Mesenchymal stem cell (in vitro differentiated cells and primary cell): Measurements from ENCODE around the gene FTO.

Experiments used
- DNase-seq: peaks from one replicate; pipeline ENCODE4 v3.0.0-alpha.2; 2013
- H2AFZ ChIP-seq: one replicate; pipeline ENCODE4 v1.6.1; 2013; ENCODE audit warnings: low read depth, mild to moderate bottlenecking, control low read depth, inconsistent platforms, low read length, moderate library complexity
- H2AK5ac ChIP-seq: 2 replicates; pipeline ENCODE4 v1.6.1; 2013; ENCODE audit warnings: low read length, moderate library complexity, mild to moderate bottlenecking, inconsistent platforms; ENCODE audit not compliant: severe bottlenecking
- H2BK120ac ChIP-seq: one replicate; pipeline ENCODE4 v1.6.1; 2013; ENCODE audit warnings: low read depth, mild to moderate bottlenecking, inconsistent platforms, low read length, moderate library complexity
- H2BK12ac ChIP-seq, 2 experiments: one replicate each; pipeline ENCODE4 v1.6.1; 2013; ENCODE audit warnings: inconsistent platforms in 2 of 2, low read length in 2 of 2, mild to moderate bottlenecking in 2 of 2, moderate library complexity in 2 of 2, control low read depth in 1 of 2
- H2BK15ac ChIP-seq: one replicate; pipeline ENCODE4 v1.6.1; 2013; ENCODE audit warnings: mild to moderate bottlenecking, low read depth, inconsistent platforms; ENCODE audit not compliant: poor library complexity, severe bottlenecking
- H2BK5ac ChIP-seq: 2 replicates; pipeline ENCODE4 v1.6.1; 2013; ENCODE audit warnings: low read depth, mild to moderate bottlenecking, low read length, control low read depth, inconsistent platforms; ENCODE audit not compliant: poor library complexity, severe bottlenecking
- H3K14ac ChIP-seq, 2 experiments: one replicate each; pipeline ENCODE4 v1.6.1; 2013; ENCODE audit warnings: inconsistent platforms in 2 of 2, low read length in 2 of 2, control low read depth in 1 of 2, mild to moderate bottlenecking in 1 of 2, moderate library complexity in 1 of 2
- H3K18ac ChIP-seq, 2 experiments: one replicate each; pipeline ENCODE4 v1.6.1; 2013; ENCODE audit warnings: inconsistent platforms in 2 of 2, low read length in 2 of 2, control low read depth in 1 of 2, low read depth in 1 of 2, mild to moderate bottlenecking in 1 of 2
- H3K23ac ChIP-seq, 2 experiments: one replicate each; pipeline ENCODE4 v1.6.1; 2013; ENCODE audit warnings: inconsistent platforms in 2 of 2, low read length in 2 of 2, mild to moderate bottlenecking in 2 of 2, moderate library complexity in 2 of 2, control low read depth in 1 of 2
- H3K27ac ChIP-seq: 2 replicates; pipeline ENCODE4 v1.5.1; 2013; ENCODE audit warnings: mild to moderate bottlenecking, moderate library complexity, low read length, control low read depth, inconsistent platforms; ENCODE audit not compliant: poor library complexity, severe bottlenecking
- H3K27me3 ChIP-seq, 2 experiments: 2 replicates each; pipeline versions ENCODE4 v1.6.1 to v1.7.0; 2013; ENCODE audit warnings: low read length in 2 of 2, mild to moderate bottlenecking in 2 of 2, moderate library complexity in 2 of 2, control low read depth in 1 of 2, inconsistent platforms in 1 of 2; ENCODE audit not compliant: control insufficient read depth in 1 of 2, insufficient read depth in 1 of 2
- H3K36me3 ChIP-seq, 2 experiments: 2 replicates each; pipeline versions ENCODE4 v1.6.1 to v1.7.0; 2013; ENCODE audit warnings: low read length in 2 of 2, control low read depth in 1 of 2, inconsistent platforms in 1 of 2, low read depth in 1 of 2, mild to moderate bottlenecking in 1 of 2; ENCODE audit not compliant: insufficient read depth in 2 of 2, control insufficient read depth in 1 of 2
- H3K4ac ChIP-seq, 2 experiments: one replicate each; pipeline ENCODE4 v1.6.1; 2013; ENCODE audit warnings: inconsistent platforms in 2 of 2, low read length in 2 of 2, mild to moderate bottlenecking in 2 of 2, moderate library complexity in 2 of 2, control low read depth in 1 of 2, low read depth in 1 of 2
- H3K4me1 ChIP-seq: 2 replicates; pipeline ENCODE4 v1.6.1; 2013; ENCODE audit warnings: low read depth, low read length, control low read depth; ENCODE audit not compliant: control insufficient read depth, insufficient read depth
- H3K4me2 ChIP-seq: 2 replicates; pipeline ENCODE4 v1.6.1; 2013; ENCODE audit warnings: low read length, mild to moderate bottlenecking, inconsistent platforms; ENCODE audit not compliant: poor library complexity, severe bottlenecking
- H3K4me3 ChIP-seq, 2 experiments: 2 replicates each; pipeline versions ENCODE4 v1.5.1 to v1.7.0; 2013; ENCODE audit warnings: low read length in 2 of 2, mild to moderate bottlenecking in 2 of 2, control low read depth in 1 of 2, low read depth in 1 of 2; ENCODE audit not compliant: insufficient read depth in 1 of 2
- H3K79me1 ChIP-seq: replicated peaks from 2 replicates; pipeline ENCODE4 v1.6.1; 2013; ENCODE audit warnings: mild to moderate bottlenecking, control low read depth, low read length, inconsistent platforms; ENCODE audit not compliant: poor library complexity, severe bottlenecking
- H3K9ac ChIP-seq: 2 replicates; pipeline ENCODE4 v1.7.0; 2013; ENCODE audit warnings: mild to moderate bottlenecking, low read length, moderate library complexity
- H3K9me3 ChIP-seq: 2 replicates; pipeline ENCODE4 v1.7.0; 2013; ENCODE audit warnings: mild to moderate bottlenecking, low read length; ENCODE audit not compliant: control insufficient read depth
- H4K8ac ChIP-seq: one replicate; pipeline ENCODE4 v1.6.1; 2013; ENCODE audit warnings: inconsistent platforms, mild to moderate bottlenecking, low read length, moderate library complexity
- H4K91ac ChIP-seq: one replicate; pipeline ENCODE4 v1.6.1; 2013; ENCODE audit warnings: mild to moderate bottlenecking, low read length, inconsistent platforms
- WGBS: methylation state at CpG from one replicate; pipeline ENCODE4 v1.1.7; 2013; ENCODE audit warnings: mixed read lengths; 5-methylcytosine and 5-hydroxymethylcytosine counted together

Gene FTO

DNA sequence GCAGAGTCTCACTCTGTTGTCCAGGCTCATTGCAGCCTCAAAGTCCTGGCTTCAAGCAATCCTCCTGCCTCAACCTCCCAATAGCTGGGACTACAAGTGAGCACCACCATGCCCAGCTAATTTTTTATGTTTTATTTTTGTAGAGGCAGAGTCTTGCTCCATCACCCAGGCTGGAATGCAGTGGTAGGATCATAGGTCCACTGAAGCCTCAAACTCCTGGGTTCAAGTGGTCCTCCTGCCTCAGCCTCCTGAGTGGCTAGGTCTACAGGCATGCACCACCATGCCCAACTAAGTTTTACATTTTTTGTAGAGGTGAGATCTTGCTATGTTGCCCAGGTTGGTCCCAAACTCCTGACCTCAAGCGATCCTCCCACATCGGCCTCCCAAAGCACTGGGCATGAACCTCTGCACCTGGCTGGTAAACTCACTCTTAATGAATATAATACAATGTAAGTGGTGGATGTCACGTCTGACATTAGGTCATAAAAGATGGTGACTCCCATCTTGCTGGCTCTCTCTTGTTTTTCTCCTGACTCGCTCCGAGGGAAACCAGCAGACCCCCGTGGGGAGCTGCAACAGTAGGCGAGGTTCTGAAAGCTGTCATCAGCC lies 456.4 kb downstream of the FTO start:
- Histone ChIP-seq H3K4me1 (no peaks in the 10 kb centered on the region), H2BK12ac (no peak overlapping the region), H3K4me2 (no peak overlapping the region), H2AK5ac (no peak overlapping the region), H2BK5ac (no peak overlapping the region), H3K9ac (no peak overlapping the region), H3K18ac (no peak overlapping the region), H3K36me3 (no peaks in the 10 kb centered on the region), H3K14ac (no peak overlapping the region), H3K27me3 (peaks cover 0 to 8% of the 10 kb centered on the region in 2 experiments), H3K27ac (no peak overlapping the region), H3K4ac (no peak overlapping the region), H4K91ac (no peak overlapping the region), H3K23ac (no peak overlapping the region), H4K8ac (no peak overlapping the region), H3K4me3 (no peak overlapping the region), H2BK120ac (no peak overlapping the region), H2BK15ac (no peak overlapping the region), H3K9me3 (no peaks in the 10 kb centered on the region), H2AFZ (no peak overlapping the region), H3K79me1 (no peaks in the 10 kb centered on the region)
- DNase-seq: no peak
- WGBS: 84% methylated on average over 5 of the region's 7 CpGs

- H3K27me3 ChIP-seq: peaks cover 0 to 8% of the 10 kb centered on the region in 2 experiments
- H3K4me2 ChIP-seq: no peak overlapping the region
- no peak overlapping the region for H3K27ac ChIP-seq
- no peak overlapping the region for H2BK15ac ChIP-seq
- H2BK5ac ChIP-seq: no peak overlapping the region
- H2BK12ac ChIP-seq: no peak overlapping the region
- no peak overlapping the region for H2AK5ac ChIP-seq
- no peaks in the 10 kb centered on the region for H3K9me3 ChIP-seq
- no peak overlapping the region for H3K23ac ChIP-seq
- no peak overlapping the region for H3K18ac ChIP-seq
- no peaks in the 10 kb centered on the region for H3K4me1 ChIP-seq
- H3K9ac ChIP-seq: no peak overlapping the region
- H3K14ac ChIP-seq: no peak overlapping the region
- H4K8ac ChIP-seq: no peak overlapping the region
- WGBS: 88% methylated on average over 19 of the region's 19 CpGs
- no peak overlapping the region for H3K4me3 ChIP-seq
- H2AFZ ChIP-seq: no peak overlapping the region
- no peaks in the 10 kb centered on the region for H3K79me1 ChIP-seq
- H4K91ac ChIP-seq: no peak overlapping the region
- no peak for DNase-seq
- H3K4ac ChIP-seq: no peak overlapping the region
- no peaks in the 10 kb centered on the region for H3K36me3 ChIP-seq
- H2BK120ac ChIP-seq: no peak overlapping the region
Measured at GRCh38 chr16:54160939-54161897, 457.3 kb downstream of the FTO start.

DNA sequence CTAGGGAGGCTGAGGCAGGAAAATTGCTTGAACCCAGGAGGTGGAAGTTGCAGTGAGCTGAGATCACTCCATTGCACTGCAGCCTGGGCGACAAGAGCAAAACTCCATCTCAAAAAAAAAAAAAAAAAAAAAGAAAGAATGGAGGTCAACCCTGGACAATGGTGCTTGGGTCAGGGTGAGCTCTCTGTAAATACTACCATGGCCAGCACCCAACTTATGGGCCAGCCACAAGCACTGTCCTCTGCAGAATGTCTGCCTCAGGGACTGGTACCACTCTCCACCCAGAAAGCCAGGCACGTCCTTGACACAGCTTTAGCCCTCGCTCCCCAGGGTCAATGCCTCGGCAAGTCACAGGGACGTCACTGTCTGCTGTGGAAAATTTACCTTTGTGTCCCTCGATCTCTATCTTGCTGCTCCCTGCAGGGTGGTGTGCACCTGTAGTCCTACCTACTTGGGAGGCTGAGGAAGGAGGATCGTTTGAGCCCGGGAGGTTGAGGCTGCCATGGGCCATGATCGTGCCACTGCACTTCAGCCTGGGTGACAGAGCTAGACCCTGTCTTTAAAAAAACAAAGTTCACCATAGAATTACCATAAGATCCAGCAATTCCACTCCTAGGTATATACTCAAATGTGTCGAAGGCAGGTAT lies 459.4 kb downstream of the FTO start:
- Histone ChIP-seq H3K4ac (no peak overlapping the region), H2AK5ac (no peak overlapping the region), H3K27me3 (peaks cover 0 to 8% of the 10 kb centered on the region in 2 experiments), H3K27ac (no peak overlapping the region), H3K23ac (no peak overlapping the region), H3K4me3 (no peak overlapping the region), H3K14ac (no peak overlapping the region), H2BK120ac (no peak overlapping the region), H3K4me1 (no peaks in the 10 kb centered on the region), H3K18ac (no peak overlapping the region), H3K9ac (no peak overlapping the region), H3K36me3 (no peaks in the 10 kb centered on the region), H3K9me3 (no peaks in the 10 kb centered on the region), H4K91ac (no peak overlapping the region), H3K79me1 (no peaks in the 10 kb centered on the region), H2AFZ (no peak overlapping the region), H4K8ac (peak overlapping the region; percentile 20), H2BK5ac (no peak overlapping the region), H3K4me2 (no peak overlapping the region), H2BK12ac (no peak overlapping the region), H2BK15ac (no peak overlapping the region)
- DNase-seq: no peak
- 95% methylated on average over 9 of the region's 10 CpGs for WGBS

DNA sequence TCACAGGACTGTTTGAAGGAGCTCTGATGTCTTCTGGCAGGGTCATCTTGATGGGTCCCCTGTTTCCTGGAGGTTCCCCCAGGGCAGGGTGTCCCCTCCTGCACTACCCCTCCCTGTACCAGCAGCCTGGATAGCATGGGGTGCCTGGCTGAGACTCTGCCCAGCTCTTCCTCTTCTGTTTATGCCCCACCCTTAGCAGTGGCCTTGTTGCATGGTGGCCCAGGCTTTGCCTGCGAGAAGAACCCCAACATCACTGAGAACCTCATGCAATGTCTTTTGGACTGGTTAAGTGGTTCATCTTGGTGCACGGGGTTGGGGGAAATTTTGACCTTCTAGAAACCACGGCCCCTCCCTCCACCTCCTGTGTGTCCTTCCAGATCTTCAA lies 460.8 kb downstream of the FTO start:
- no peak overlapping the region for H2BK15ac ChIP-seq
- 93% methylated on average over 3 of the region's 3 CpGs for WGBS
- no peak overlapping the region for H2BK5ac ChIP-seq

More for the DNA sequence above, 460.8 kb downstream of the FTO start:
- Histone ChIP-seq H3K18ac (no peak overlapping the region), H3K4me3 (no peak overlapping the region), H3K27ac (no peak overlapping the region), H3K36me3 (no peaks in the 10 kb centered on the region), H3K9ac (no peak overlapping the region), H3K4me1 (no peaks in the 10 kb centered on the region), H2AFZ (no peak overlapping the region), H3K14ac (no peak overlapping the region), H2AK5ac (no peak overlapping the region), H3K79me1 (no peaks in the 10 kb centered on the region), H3K27me3 (peaks cover 0 to 15% of the 10 kb centered on the region in 2 experiments), H4K91ac (no peak overlapping the region), H2BK120ac (no peak overlapping the region), H2BK12ac (no peak overlapping the region), H3K4me2 (no peak overlapping the region), H3K23ac (no peak overlapping the region), H3K4ac (no peak overlapping the region), H4K8ac (no peak overlapping the region), H3K9me3 (no peaks in the 10 kb centered on the region)
- DNase-seq: no peak
